ENCODE measurements around the gene GSTT2. TPM values are rescaled to one million over a fixed set of nuclear protein-coding genes. Genes with fewer than 3 reads are reported as not detected.

The GSTT2 gene
- total and polyA plus RNA-seq, 2 donors (not counting 1 experiment from before 2014, with no cell fraction given), result not detected

- H3K27ac Mint-ChIP-seq, result no peak overlapping the region
- Histone ChIP-seq H4K20me1 (ENCODE audit: control insufficient read depth, insufficient read depth, low read length, poor library complexity, severe bottlenecking) (no peaks in the 10 kb centered on the region), H2AFZ (ENCODE audit: insufficient read depth, low read depth, low read length, poor library complexity, severe bottlenecking) (no peak overlapping the region), H3K79me2 (ENCODE audit: control insufficient read depth, insufficient read depth, low read length) (peaks cover 57% of the 10 kb centered on the region), H3K4me1 (ENCODE audit: control insufficient read depth in 2 of 2, insufficient read depth in 2 of 2, low read length in 2 of 2) (no peaks in the 10 kb centered on the region), H3K27ac (ENCODE audit: low read length in 2 of 2) (no peak overlapping the region), H3K36me3 (replicated peaks in 1 of 2; ENCODE audit: control extremely low read depth in 1 of 2, control insufficient read depth in 1 of 2, extremely low read depth in 1 of 2, insufficient read depth in 2 of 2, low read length in 1 of 2) (peaks cover 1 to 6% of the 10 kb centered on the region in 2 experiments), H3K9ac (ENCODE audit: low read length) (no peak overlapping the region), H3K4me3 (ENCODE audit: control extremely low read depth in 1 of 5, extremely low read depth in 1 of 5, insufficient read depth in 1 of 5, low read depth in 2 of 5, low read length in 4 of 5) (no peak overlapping the region), H3K9me3 (ENCODE audit: control extremely low read depth in 1 of 3, control insufficient read depth in 2 of 3, insufficient read depth in 1 of 3, low read length in 2 of 3) (no peaks in the 10 kb centered on the region), H3K4me2 (replicated peaks; ENCODE audit: low read depth, low read length, poor library complexity, severe bottlenecking) (no peak overlapping the region), H3K27me3 (replicated peaks in 1 of 4; ENCODE audit: control extremely low read depth in 1 of 4, control insufficient read depth in 3 of 4, insufficient read depth in 4 of 4, low read length in 3 of 4) (no peaks in the 10 kb centered on the region)
- whole genome bisulfite sequencing (ENCODE audit: insufficient coverage), result 100% methylated on average over 2 of the region's 3 CpGs
- ATAC-seq (ENCODE audit: low read depth) (no peak), DNase-seq (no peak)
- POLR2A ChIA-PET, result no interaction called here
- TF ChIP-seq CTCF (IDR thresholded peaks at IDR 0.05) (no peak), EZH2 (IDR thresholded peaks at IDR 0.05; ENCODE audit: borderline replicate concordance, insufficient read depth, low read depth, low read length, poor library complexity, severe bottlenecking) (no peak)
- no peak overlapping the region for H3K4me3 Mint-ChIP-seq
- no peaks in the 10 kb centered on the region for H3K9me3 Mint-ChIP-seq (ENCODE audit: insufficient read depth)
- H3K4me1 Mint-ChIP-seq, result peaks cover 2% of the 10 kb centered on the region
- CTCF ChIA-PET, result no interaction called here
- intact Hi-C loops (cut with micrococcal nuclease), result no loop called here
- no peaks in the 10 kb centered on the region for H3K27me3 Mint-ChIP-seq
Observed at GRCh38 chr22:24021304-24021703, 41.4 kb downstream of the GSTT2 start.

DNA sequence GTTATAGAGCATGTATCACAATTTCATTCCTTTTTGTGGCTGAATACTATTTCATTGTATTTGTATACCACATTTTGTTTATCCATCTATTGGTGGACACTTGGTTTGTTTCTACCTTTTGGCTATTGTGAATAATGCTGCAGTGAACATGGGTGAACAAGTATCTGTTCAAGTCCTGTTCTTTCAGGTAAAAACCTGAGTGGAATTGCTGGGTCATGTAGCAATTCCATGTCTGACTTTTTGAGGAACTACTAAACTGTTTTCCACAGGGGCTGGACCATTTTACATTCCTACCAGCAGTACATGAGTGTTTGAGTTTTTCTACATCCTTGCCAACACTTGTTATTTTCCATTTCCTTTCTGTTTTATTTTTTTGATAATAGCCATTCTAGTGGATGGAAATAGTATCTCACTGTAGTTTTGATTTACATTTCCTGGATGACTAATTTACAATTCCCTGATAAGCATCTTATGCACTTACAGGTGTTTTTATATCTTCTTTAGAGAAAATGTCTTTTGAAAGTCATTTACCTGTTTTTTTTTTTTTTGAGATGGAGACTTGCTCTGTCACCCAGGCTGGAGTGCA, 43.4 kb downstream of the GSTT2 start:
- peaks cover 60% of the 10 kb centered on the region for H3K79me2 ChIP-seq (ENCODE audit: control insufficient read depth, insufficient read depth, low read length)
- POLR2A ChIA-PET, result no interaction called here
- peaks cover 13% of the 10 kb centered on the region for H3K4me1 Mint-ChIP-seq

More for the DNA sequence above, 43.4 kb downstream of the GSTT2 start:
- H3K27me3 Mint-ChIP-seq, result no peaks in the 10 kb centered on the region
- H3K36me3 ChIP-seq (replicated peaks in 1 of 2; ENCODE audit: control extremely low read depth in 1 of 2, control insufficient read depth in 1 of 2, extremely low read depth in 1 of 2, insufficient read depth in 2 of 2, low read length in 1 of 2), result peaks cover 0 to 6% of the 10 kb centered on the region in 2 experiments
- H4K20me1 ChIP-seq (ENCODE audit: control insufficient read depth, insufficient read depth, low read length, poor library complexity, severe bottlenecking), result peaks cover 6% of the 10 kb centered on the region
- ATAC-seq (ENCODE audit: low read depth), result no peak
- no peak overlapping the region for H3K4me3 Mint-ChIP-seq
- DNase-seq, result no peak
- no peak for TF ChIP-seq CTCF (IDR thresholded peaks at IDR 0.05)
- no peak for TF ChIP-seq EZH2 (IDR thresholded peaks at IDR 0.05; ENCODE audit: borderline replicate concordance, insufficient read depth, low read depth, low read length, poor library complexity, severe bottlenecking)
- H3K9ac ChIP-seq (ENCODE audit: low read length), result no peak overlapping the region
- CTCF ChIA-PET, result interaction anchor here (0.7 kb wide), 1 partner anchor 1419 kb away, joined by 3 read pairs; no protein-coding TSS in a partner anchor
- H3K4me2 ChIP-seq (replicated peaks; ENCODE audit: low read depth, low read length, poor library complexity, severe bottlenecking), result no peak overlapping the region
- H3K9me3 ChIP-seq (ENCODE audit: control extremely low read depth in 1 of 3, control insufficient read depth in 2 of 3, insufficient read depth in 1 of 3, low read length in 2 of 3), result no peaks in the 10 kb centered on the region
- H3K4me3 ChIP-seq (ENCODE audit: control extremely low read depth in 1 of 5, extremely low read depth in 1 of 5, insufficient read depth in 1 of 5, low read depth in 2 of 5, low read length in 4 of 5), result no peak overlapping the region
- H3K27ac ChIP-seq (ENCODE audit: low read length in 2 of 2), result no peak overlapping the region
- no peak overlapping the region for H2AFZ ChIP-seq (ENCODE audit: insufficient read depth, low read depth, low read length, poor library complexity, severe bottlenecking)
- H3K9me3 Mint-ChIP-seq (ENCODE audit: insufficient read depth), result no peaks in the 10 kb centered on the region
- H3K27me3 ChIP-seq (replicated peaks in 1 of 4; ENCODE audit: control extremely low read depth in 1 of 4, control insufficient read depth in 3 of 4, insufficient read depth in 4 of 4, low read length in 3 of 4), result no peaks in the 10 kb centered on the region
- peaks cover 7 to 9% of the 10 kb centered on the region in 2 donors for H3K4me1 ChIP-seq (ENCODE audit: control insufficient read depth in 2 of 2, insufficient read depth in 2 of 2, low read length in 2 of 2)
- intact Hi-C loops (cut with micrococcal nuclease), result no loop called here
- no peak overlapping the region for H3K27ac Mint-ChIP-seq

Data from B cell (primary cell).